Ureter (tissue), 1 donor: ENCODE measurements around the gene PACS1. TPM values are rescaled to one million over a fixed set of nuclear protein-coding genes. Genes with fewer than 3 reads are reported as not detected.

Source experiments
- DNase-seq: peaks from one replicate; pipeline ENCODE4 v3.0.0-alpha.2; 2020; ENCODE audit warnings: low spot score
- total RNA-seq: library from RNA; stranded (reverse); gene quantifications from one replicate; pipeline ENCODE4 v1.2.4, GENCODE V29; 2023
- donor health status: DM: yes; HTN: yes; CAD: no.

Gene PACS1
- total RNA-seq, 1 donor from 2014 or later: 87.2 TPM

GRCh38 chr11:66224226-66224855 lies 154.3 kb downstream of the PACS1 start:
- DNase-seq: no peak

GRCh38 chr11:66225066-66225465 lies 155.0 kb downstream of the PACS1 start:
- no peak for DNase-seq

GRCh38 chr11:66226101-66226500 lies 156.0 kb downstream of the PACS1 start:
- no peak for DNase-seq

- no peak for DNase-seq
These were observed 157.6 kb downstream of the PACS1 start for GRCh38 chr11:66227700-66228099.

DNA sequence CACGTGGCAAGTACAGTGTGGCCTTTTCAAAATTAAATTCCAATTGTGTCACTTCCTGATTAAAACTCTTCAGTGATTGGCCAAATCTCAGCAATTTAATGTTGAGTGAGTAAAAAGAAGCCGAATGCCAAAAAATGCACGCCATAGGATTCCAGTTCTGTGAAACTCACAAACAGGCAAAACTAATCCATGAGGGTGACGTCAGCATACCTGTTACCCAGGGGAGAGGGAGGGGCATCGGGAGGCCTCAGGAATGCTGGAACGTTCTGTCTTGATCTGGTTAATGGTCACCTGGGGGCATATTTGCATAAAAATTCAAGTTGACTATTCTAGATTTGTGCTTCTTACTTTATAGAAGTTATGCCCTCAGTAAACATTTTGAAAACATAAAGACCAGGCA lies 158.4 kb downstream of the PACS1 start:
- no peak for DNase-seq

DNA sequence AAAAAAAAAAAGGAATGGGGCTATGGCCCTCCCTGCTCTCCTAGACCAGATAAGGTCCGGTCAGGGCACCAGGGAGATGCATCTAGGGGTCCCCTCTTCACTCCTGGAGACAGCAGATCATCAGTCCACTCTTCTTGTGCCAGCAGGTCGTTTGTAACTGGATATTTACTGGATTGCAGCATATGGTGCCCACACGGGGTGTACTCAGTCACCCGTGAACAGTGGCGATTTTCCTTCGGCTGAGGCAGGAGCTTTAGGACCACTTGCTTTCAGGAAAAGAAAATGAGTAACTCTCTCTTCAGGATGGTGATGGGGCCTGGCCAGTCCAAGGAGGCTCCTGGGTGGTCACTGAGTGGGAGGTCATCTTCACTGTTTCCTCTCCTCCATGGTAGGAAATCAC lies 160.1 kb downstream of the PACS1 start:
- no peak for DNase-seq

GRCh38 chr11:66230978-66231377 lies 160.9 kb downstream of the PACS1 start:
- DNase-seq: no peak

DNA sequence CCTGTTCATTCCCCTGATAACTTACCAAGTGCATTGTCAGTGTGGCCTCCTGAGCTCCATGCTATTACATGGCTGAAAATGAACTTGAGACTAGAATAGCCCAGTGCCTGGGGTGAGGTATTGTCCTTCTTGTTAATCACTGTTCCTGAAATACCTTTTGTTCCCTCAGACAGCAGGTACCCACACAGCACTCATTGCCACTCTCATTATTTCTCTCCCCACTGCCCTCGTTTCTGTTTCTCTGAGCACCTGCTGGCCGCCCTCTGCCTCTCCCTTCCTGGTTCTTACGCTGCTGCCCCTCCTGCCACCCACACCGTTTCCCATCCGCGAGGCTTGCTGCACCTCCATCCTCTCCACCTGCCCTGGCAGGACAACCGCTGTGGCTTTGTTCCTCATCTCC lies 161.5 kb downstream of the PACS1 start:
- DNase-seq: no peak

DNA sequence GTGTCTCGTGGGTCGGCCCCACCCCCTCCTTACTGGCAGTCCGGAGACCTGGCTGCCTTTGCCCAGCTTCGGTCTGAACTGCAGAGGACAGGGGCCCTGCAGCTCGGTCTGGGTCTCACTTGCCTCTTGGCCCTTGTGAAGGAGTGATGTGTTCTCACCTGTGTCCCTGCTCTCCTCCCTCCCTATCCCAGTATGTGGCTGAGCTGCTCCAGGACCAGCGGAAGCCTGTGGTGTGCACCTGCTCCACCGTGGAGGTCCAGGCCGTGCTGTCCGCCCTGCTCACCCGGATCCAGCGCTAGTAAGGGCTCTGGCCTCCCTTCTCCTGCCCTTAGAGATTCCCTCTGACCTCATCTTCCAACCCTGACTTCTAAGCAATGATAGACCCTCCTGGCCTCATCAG lies 162.7 kb downstream of the PACS1 start:
- no peak for DNase-seq

- no peak for DNase-seq
These were observed 163.2 kb downstream of the PACS1 start for GRCh38 chr11:66233301-66233700.

GRCh38 chr11:66235141-66235540 lies 165.1 kb downstream of the PACS1 start:
- no peak for DNase-seq

DNA sequence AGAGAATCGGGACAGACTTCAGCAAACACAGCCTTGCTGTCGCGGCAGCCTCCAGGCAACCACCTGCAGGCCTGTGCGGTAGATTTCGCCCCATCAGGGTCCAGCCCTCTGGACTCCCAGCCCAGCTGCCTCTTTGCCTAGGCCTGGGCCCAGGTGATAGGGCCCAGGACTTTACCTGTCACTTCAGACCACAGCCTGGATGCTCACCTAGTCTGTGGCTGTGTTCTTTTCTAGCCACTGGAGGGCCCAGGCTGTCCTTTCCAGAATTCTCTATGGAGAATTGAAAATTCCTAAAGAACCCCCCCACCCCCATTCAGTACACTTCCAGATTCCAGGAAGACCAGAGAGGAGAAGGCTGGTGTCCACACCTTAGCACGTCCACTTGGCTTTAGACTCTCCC lies 167.8 kb downstream of the PACS1 start:
- DNase-seq: no peak

DNA sequence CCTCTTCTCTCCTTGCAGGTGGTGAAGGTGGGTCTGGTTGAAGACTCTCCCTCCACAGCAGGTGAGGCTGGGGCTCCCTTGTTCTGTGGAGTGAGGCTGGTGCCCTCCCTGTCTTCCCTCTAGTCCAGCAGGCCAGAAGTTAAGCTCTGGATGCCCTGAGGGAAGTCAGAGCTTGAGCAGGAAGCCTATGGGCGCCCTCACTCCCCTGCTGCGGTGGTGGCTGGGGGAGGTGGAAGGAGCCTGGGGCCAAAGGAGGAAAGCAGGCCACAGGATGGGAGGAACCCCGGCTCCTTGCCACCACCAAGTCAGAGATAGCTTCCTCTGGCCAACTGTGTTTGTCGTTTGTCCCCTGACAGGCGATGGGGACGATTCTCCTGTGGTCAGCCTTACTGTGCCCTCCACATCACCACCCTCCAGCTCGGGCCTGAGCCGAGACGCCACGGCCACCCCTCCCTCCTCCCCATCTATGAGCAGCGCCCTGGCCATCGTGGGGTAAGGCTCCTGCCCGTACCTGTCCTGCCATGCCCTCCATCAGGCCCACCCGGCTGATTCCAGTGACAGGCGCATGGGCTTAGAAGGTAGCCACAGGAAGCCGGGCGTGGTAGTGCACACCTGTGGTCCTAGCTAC lies 168.8 kb downstream of the PACS1 start:
- no peak for DNase-seq

GRCh38 chr11:66239511-66239910 lies 169.4 kb downstream of the PACS1 start:
- DNase-seq: no peak

- DNase-seq: no peak
These were observed 170.1 kb downstream of the PACS1 start for GRCh38 chr11:66239998-66240780.

- no peak for DNase-seq
These were observed 170.7 kb downstream of the PACS1 start for GRCh38 chr11:66240781-66241136.

DNA sequence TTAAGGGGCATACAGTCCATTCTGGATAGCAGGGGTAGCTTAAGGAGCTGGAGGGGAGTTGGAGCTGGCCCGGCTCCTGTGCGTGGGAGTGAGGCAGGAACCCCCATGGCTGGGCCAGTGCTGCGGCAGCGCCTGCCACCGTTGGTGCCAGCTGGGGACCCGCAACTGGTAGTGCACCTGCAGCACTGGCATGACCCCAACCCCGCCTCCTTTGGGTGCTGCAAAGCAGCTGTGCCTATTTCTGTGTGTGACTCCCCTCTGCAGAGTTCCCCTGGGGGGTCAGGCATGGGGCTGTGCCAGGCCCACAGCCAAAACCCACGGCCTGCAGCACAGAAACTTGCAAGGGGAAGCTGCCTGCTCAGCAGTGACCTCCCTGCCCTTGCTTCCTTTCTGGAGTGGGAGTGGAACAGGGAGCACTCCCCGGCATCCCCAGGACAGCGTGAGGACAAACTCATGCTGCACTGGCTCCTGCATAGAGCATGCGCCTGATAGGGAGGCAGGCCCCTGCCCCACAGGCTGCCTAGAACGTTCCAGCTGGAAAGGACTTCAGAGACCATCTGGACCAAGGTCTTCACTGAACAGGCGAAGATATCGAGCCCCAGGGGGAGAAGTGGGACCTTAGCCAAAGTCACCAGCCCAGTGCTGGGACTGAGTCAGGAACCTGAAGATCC lies 172.2 kb downstream of the PACS1 start:
- no peak for DNase-seq

DNA sequence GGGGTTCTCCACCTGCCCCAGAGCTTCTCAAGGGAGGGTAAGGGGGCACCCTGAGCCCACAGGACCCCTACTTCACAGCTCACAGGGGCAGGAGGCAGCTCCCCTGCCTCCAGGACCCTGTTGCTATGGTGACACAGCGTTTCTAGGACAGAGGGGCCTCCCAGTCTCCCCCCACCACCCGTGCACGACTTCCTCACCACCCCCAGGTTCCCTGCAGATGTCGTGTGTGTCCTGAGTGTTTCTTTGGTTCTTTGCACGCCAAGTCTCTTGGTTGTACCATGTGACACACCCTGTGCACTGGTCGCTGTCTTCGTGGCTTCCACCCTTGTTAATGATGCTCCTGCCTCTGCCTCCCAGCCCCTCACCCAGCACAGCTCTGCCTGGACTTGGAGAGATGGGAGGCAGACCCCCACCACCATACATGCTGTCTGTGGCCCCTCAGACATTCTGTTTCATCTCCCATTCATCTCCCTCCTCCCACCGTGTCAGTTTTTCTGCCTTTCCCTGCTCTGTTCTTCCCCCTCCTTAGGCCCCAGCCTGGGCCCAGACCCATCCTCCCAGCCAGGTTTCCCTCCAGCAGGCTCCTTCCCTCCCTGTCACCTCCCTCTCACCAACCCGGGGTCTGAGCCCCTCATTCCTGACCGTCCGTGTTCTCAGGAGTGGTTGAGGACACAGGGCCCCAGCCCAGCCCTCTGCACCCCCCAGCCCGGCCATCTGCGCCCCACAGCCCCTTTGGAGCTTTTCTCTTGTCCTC lies 173.9 kb downstream of the PACS1 start:
- no peak for DNase-seq

- DNase-seq: no peak
These were observed 177.2 kb downstream of the PACS1 start for GRCh38 chr11:66247295-66247694.

DNA sequence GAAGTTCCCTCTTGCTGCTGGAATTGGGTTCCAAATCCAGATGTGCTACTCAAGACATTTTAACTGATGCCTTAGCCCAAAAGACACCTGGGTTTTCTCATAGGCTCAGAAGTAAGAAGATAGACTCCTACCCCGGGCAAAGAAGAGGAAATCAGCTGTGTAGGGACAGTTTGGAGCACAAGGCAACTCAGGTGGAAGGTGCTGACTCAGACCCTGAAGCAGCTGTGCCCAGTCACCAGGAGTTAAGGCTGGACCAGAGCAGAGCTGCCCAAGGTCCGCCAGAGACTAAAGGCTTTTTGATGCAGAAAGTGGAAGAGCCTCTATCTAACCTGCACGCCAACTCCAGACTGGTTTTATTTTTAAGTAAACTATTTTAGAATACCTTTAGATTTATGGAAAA lies 177.7 kb downstream of the PACS1 start:
- DNase-seq: no peak

GRCh38 chr11:66248903-66249302 lies 178.8 kb downstream of the PACS1 start:
- DNase-seq: no peak

DNA sequence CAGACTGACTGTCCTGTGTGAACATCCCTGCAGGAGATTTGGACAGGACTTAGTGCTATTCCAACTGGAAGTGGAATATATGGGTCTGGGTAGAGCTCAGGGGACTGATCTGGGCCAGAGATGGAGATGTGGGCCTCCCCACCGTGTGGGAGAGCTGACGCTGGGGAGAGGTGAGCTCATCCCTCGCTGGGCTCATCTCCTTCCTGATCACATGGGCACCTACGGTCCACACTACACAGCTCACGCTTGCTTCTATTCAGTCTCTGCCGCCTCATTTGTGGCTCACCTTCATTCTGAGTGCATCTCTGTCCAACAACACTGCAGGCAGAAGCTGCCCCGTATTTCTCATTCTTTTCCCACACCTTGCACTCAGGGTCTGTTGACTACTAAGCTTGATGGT lies 181.7 kb downstream of the PACS1 start:
- DNase-seq: no peak
